HuH-7 (cell line): ENCODE results near the gene PDAP1.
"Not testable (repeated sequence)": the region's sequence is repeated elsewhere in the genome, so short reads cannot be mapped to it uniquely, and the experiment has no call there.

ENCODE experiments used
- DNase-seq: peaks from one replicate; pipeline ENCODE4 v3.0.0; 2011; ENCODE audit warnings: low spot score

The PDAP1 gene

GRCh38 chr7:99408379-99409191 is at the start of gene PDAP1, which contains the start of gene BUD31:
Gene PDAP1 (minus strand): TSS chr7:99408597. CDS start chr7:99408548, 49 bp downstream.
Gene BUD31 (plus strand): TSS chr7:99408969. CDS start chr7:99411093, 2,124 bp downstream.
- peak; percentile 97 for DNase-seq

- DNase-seq: no peak
These were observed 49.5 kb upstream of the PDAP1 start for GRCh38 chr7:99457650-99458493.

- DNase-seq: no peak
These were observed 48.8 kb upstream of the PDAP1 start for GRCh38 chr7:99457050-99457649.

- no peak for DNase-seq
These were observed 47.9 kb upstream of the PDAP1 start for GRCh38 chr7:99456288-99456687.

GRCh38 chr7:99455874-99456273 is 47.5 kb upstream of the PDAP1 start:
- DNase-seq: no peak

- DNase-seq: no peak
These were observed 44.7 kb upstream of the PDAP1 start for GRCh38 chr7:99453105-99453504.

GRCh38 chr7:99452541-99452940 is 44.1 kb upstream of the PDAP1 start:
- no peak for DNase-seq

- DNase-seq: no peak
These were observed 43.5 kb upstream of the PDAP1 start for GRCh38 chr7:99451936-99452335.

- no peak for DNase-seq
These were observed 40.9 kb upstream of the PDAP1 start for GRCh38 chr7:99449326-99449725.

- DNase-seq: no peak
These were observed 40.5 kb upstream of the PDAP1 start for GRCh38 chr7:99448855-99449254.

GRCh38 chr7:99447943-99448342 is 39.5 kb upstream of the PDAP1 start:
- peak; percentile 76 for DNase-seq

- no peak for DNase-seq
These were observed 37.7 kb upstream of the PDAP1 start for GRCh38 chr7:99446096-99446495.

GRCh38 chr7:99440195-99440594 is 31.8 kb upstream of the PDAP1 start:
- DNase-seq: no peak

- peak; percentile 100 for DNase-seq
These were observed 30.4 kb upstream of the PDAP1 start, which contains the start of the genes CPSF4 and PTCD1 for GRCh38 chr7:99438573-99439480. Gene CPSF4 (plus strand): TSS chr7:99438943. CDS start chr7:99439083, 140 bp downstream. Gene PTCD1 (minus strand): TSS chr7:99438798. CDS start chr7:99435242, 3,556 bp downstream.

GRCh38 chr7:99437946-99438572 is 29.7 kb upstream of the PDAP1 start:
- DNase-seq: no peak

- no peak for DNase-seq
These were observed 24.8 kb upstream of the PDAP1 start for GRCh38 chr7:99433158-99433557.

- not testable (repeated sequence) for DNase-seq
These were observed 23.6 kb upstream of the PDAP1 start for GRCh38 chr7:99431756-99432540.

- no peak for DNase-seq
These were observed 21.4 kb upstream of the PDAP1 start for GRCh38 chr7:99429756-99430155.

GRCh38 chr7:99428972-99429566 is 20.7 kb upstream of the PDAP1 start:
- DNase-seq: no peak
